HG02588 (cell line): ENCODE data around the gene MAPK11.

ENCODE experiments used
- ATAC-seq: cut with Tn5 transposase; IDR thresholded peaks from one replicate; pipeline ENCODE4 v1.9.1; 2021; ENCODE audit warnings: mild to moderate bottlenecking, moderate library complexity; ENCODE audit not compliant: unreplicated experiment

Gene MAPK11

DNA sequence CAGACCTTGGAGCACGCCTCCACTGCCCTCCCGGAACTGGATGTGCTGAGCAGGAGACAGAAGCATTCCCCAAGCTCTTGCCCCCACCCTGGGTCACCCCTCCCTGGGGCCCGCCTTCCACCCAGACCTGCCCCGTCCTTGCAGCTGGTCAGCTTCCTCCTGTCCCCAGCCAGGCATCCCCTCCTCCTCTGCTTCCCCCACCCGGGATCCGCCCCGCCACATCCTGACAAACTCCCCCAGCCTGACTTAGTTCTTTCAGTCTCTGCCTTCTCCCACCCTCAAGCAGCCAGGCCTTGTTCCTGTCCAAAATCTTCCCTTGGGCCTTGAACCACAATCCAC is 38.4 kb upstream of the MAPK11 start:
- no peak for ATAC-seq

DNA sequence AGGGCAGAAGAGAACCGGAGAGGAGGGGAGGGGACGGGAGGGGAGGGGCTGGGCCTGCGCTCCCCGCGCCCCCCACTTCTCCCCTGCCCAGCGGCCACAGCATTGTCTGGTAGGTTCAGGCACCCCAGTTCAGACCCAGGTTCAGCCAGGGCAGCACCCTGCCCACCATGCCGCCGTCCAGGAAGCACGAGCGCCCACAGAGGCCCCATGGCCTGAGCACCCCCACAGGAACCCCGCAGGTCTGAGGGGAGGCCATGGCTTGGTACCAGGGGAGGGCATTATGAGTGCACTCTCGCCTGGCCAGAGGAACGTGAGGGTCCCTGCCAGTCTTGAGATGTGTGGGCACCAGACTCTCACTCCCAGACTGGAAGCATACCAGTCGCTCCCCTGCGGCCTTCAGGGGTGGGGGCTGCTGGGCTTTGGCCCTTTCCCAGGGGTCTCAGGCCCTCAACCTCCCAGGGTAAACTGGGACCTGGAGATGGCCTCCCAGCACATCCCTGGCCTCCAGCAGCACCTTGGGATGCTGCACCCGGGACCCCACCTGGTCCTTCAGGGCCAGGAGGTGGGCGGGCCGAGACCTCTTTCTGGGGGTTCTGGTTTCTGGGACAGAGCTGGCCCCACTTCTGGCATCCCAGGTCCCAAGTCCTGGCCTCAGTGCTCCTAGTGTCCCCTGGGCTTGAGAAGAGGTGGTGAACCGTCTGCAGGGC is 37.9 kb upstream of the MAPK11 start:
- no peak for ATAC-seq

DNA sequence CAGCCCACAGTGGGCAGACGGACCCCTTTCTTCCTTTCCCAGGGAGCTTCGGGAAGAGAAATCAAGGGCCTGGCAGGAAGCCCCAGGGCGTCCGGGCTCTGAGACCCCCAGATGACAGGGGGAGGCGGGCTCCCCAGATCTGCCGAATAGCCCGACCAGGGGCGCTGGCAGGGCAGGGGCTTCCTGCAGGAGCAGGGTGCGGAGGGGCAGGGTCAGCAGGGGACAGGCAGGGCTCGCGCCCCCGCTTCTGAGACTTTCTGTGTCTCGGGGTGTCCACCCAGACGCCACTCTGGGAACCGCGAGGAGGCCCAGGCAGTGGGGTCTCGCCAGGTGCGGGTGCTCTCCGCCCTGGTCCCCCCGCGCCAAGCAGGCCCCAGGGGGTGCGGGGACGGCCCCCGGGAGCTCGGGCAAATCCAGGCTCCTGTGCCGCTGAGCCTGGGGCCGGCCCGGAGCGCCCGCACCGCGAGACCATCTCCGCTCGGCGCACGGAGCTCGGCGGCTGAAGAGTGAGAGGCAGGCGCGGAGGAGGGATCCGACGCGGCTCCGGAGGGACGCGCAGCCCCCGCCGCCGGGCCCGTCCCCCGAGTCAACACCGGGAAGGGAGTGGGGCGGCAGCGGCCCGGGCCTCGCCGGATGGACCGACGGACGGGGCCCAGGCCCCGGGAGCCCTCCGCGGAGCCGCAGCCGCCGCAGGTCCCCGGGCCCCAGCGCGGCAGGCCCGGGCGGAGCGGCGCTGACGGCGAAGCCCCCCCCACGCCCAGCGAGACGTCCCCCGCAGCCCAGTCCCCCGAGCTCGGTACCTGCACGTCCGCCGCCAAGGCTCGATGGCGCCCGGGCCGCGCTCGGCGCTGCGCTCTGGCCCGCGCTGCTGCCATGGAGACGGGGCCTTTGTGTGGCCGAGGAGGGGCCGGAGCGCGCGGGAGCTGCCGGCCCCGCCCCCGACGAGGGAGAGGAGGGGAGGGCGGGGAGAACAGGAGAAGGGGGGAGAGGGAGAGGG is 36.9 kb upstream of the MAPK11 start, which contains the start of gene PLXNB2:
Gene PLXNB2 (minus strand): TSS at position 894 of the 997 bp plus-strand sequence. CDS start 17,062 bp downstream, outside the sequence.
- no peak for ATAC-seq

DNA sequence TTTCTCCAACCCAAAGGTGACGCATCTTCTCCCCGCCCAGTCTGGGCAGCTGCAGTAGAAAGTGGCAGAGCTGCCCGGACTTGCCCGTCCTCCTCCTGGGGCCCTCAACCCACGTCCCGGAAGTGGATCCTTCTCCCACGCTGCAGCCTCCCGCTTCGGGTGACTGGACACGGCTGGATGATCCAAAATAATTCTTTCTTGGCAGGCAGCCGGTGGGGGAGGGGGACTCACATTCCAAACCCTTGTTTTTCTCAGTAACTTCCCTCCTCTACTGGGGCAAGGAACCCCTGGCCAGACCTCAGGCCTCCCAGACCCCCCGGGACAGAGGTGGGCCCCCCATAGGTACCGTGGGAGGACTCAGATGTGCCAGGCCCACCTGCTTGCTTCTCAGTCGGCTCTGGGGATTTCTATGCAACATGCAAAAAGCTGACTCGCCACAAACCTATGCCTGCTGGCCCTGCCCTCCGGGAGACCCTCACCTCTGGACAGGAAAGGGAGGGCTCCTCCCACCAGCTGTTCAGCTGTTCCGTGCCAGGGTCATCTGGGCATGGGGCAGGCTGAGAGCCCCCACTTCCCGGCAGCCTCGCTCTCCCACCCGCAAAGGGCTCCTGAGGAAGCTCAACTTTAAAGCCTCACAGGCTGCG is 35.9 kb upstream of the MAPK11 start:
- ATAC-seq = peak; percentile 43

DNA sequence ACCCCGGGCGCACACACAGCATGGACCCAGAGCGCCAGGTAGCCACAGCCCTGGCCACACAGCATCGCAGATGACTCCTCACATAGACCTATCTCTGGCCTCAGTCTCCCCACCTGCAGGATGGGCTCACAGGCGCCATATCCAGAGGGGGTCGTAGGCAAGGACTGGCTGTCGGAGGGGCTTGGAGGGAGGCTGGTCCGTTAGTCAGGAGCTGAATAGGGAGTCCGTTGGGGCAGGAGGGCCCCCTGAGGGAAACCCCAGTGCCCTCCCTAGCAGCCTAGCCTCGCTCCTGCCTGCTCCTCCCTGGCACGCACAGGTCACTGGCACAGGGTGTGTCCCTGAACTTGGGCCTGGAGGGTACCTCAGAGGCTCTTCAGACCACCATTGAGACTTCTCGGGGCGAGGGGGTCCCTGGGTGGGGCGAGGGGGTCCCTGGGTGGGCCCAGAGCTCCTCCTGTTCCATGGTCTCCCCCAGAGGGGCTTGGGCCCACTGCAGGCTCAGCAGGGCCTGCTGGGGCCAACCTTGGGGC is 35.3 kb upstream of the MAPK11 start:
- peak; percentile 3 for ATAC-seq

DNA sequence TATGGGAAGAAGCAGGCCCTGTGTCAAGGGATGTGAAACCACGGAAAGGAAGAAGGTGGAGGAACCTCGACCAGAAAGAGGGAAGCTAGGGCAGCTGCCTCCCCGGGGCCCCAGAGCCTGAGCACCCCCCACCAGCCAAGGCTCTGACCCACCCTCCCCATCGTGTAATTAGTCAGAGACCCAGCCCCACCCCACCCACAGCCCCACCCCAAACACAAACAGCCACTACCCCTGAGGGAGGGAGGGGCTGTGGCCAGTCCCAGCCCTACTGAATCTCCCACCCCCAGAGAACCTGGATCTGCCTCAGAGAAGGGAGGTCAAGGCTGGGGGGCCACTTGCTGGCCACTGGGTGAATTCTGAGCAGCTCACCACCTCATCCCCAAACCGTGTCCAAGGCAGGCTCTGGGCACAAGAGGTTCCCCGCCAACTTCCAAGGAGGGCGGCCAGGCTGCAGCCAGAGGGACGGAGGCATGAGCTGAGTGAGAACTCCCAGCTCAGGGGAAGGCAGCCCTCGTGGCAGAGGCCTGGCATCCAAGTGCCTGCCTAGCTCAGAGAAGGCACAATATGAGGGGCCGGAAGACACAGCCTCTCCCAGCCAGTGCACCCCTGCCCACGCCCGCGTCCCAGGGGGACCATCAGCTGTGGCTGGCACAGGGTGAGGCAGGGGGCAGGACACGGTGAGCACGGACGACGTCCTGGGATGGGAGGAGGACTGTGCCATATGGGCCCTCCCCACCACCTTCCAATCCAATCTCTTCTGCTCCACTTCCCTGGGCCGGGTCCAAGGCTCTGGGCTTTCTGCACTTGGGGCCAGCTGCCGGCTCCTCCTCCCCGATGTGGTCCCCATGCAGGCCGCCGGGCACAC is 34.6 kb upstream of the MAPK11 start:
- no peak for ATAC-seq

DNA sequence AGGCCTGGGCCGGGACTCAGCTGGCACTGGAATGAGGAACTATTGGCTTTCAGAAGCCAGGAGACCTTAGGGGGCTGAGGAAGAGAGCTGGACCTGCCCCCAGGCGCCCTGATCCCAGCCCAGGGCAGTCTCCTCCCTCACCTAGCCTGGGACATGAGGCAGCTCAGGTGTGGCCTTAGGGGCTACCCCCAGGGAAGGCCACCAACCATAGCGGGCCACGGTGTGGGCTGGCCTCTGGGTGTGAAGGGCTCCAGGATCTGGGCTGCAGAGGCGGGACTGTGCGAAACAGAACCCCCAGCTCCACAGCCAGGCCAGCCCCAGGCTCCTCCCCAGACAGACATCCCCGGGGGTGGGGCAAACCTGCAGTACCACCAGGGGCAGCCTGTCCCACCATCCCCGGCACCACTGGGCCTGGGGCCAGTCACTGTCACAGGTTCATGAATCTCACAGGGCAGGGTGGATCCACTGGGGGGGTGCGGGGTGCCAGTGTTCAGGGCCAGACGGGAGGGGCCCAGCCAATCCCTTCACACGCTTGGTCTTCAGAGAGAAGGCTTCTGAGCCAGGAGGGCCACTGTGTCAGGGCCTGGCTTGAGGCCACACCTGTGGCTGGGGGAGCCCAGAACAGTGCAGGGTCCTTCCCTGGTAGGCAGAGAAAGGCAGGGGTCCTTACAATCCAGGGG is 33.8 kb upstream of the MAPK11 start:
- no peak for ATAC-seq

DNA sequence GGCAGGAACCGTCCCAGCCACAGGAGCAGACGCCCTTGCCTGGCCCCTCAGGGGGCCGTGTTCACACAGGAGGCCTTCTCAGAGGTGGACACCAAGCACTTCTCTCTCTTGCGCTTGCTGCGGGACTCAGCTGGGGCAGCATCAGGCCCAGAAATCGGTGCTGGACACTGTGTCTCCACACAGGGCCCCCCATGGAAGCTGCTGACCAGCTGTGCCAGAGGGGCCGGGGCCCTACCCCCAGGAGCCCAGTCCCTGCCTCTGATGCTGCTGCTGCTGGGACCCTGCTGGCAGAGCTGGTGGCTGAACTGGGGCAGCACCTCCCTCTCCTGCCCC is 33.3 kb upstream of the MAPK11 start:
- no peak for ATAC-seq

DNA sequence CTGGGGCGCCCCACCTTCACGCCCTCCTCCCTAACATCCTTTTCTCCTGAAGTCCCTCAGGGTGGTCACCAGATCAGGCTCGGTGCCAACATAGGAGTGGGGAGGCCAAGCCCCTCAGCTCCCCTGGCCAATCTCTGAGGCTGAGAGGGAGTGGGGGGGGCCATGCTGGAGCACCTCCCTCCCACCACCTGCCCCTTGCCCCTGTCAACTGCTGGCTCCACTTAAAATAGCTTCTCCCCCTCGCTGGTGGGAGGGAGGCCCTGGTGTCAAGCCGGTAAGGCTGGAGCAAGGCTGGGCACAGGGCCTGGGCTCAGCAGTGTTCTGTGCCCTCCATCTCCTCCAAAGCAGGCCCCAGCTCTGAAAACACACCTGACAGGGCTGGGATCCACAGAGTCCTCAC is 32.4 kb upstream of the MAPK11 start:
- no peak for ATAC-seq

DNA sequence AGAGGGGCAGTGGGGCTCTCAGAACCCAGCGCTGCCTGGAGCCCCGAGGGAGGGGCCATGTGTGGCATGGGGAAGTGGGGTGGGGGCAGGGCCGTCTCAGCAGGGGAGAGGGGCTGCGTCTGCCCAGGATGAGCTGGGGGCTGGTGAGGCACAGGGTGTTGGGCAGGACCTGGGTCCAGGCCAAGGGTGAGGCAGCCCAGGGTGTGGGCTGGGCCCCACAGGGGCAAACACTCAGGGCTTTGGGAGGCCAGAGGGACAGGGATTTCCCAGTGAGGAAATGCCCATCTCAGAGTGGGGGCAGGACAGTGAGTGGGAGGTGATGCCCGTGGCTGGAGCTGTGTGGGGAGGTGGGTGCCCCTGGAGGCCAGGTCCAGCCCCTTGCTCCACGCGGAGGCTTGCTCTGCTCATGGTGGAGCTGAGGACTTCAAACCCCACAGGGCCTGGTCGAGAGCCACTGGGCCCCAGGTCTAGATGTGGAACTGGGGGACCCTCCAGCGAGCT is 31.9 kb upstream of the MAPK11 start:
- no peak for ATAC-seq

DNA sequence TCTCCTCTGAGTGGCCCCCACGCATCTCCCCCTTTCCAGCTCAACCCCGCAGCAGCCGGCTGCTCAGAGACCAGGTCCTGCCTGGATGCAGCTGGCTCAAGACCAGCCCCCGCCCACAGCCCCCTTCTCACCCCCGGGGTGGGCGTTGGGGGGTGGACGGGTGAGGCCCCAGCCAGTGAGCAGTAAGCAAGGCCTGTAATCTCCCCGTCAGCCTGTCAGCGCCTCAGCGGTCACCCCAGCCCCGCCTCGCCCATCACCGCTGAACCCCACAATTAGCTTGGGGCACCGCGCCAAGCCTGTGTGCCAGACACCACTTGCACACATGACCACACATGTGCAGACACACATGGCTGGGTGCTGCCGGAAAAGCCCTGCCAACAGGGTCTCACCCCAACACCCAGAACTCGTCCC is 31.4 kb upstream of the MAPK11 start:
- no peak for ATAC-seq

DNA sequence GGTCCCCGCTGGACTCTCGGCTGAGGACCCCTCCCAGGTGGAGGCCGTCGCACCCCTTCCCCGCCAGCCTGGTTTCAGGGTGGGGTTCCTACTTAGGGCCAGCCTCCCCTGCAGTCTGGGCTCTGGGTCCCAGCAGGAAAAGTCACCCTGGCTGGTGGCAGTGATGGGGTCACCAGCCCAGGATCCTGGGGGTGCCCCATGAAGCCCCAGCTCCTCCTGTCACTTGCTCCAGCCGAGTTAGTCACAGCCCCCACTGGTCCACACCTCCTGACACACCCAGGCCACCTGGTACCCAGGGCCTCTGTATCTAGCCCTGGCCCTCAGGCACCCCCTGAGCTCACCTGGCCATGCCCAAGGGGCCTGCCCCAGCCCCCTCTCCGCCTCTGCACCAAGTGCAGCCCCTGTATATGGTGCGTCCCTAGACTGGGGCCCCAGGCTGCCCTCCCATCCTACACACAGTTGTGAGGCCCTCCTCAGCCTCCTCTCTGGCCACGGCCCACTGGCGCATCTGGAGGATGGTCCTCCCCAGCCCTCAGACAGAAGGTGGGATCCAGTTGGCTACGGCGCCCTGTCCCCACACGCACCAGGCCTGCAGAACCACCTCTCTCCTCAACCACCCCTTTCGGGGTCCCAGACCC is 30.6 kb upstream of the MAPK11 start:
- ATAC-seq = no peak

DNA sequence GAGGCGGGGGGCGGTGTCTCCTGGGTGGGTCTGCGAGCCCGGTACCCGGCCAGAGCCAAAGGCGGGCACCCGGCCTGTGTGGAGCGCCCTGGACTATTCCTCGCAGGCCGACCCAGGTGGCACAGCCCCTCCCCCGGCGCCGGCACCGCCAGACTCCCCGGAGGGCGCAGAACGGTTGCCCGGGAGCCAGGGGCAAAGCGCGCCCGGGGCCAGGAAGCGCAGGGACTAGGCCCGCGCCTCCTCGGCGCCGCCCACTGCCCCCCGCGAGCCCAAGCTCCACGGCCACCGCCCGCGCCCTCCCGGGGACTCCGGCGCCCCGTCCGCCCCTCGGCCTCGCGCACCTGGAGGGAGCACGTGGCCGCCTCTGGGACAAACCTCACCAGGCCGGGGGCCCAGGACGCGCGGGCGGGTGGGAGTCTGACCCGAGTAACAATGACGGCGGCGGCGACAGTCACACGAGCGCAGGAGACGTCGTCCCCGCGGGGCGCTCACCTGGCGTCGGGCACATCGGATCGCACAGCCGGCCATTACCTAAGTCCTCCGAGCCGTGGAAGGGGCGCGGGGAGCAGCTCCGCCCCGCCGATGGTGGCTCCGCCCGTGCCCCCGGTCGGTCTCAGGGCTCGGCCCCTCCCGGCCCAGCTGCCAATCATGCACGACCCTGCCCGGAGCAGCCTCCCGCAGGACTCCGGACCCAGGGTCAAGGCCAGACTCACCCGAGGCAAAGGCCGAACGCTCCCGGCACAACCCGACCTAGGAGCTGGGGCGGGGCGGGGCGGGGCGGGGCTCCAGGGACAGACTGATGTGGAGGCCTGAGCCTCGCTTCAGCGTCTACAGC is 29.8 kb upstream of the MAPK11 start:
- no peak for ATAC-seq

DNA sequence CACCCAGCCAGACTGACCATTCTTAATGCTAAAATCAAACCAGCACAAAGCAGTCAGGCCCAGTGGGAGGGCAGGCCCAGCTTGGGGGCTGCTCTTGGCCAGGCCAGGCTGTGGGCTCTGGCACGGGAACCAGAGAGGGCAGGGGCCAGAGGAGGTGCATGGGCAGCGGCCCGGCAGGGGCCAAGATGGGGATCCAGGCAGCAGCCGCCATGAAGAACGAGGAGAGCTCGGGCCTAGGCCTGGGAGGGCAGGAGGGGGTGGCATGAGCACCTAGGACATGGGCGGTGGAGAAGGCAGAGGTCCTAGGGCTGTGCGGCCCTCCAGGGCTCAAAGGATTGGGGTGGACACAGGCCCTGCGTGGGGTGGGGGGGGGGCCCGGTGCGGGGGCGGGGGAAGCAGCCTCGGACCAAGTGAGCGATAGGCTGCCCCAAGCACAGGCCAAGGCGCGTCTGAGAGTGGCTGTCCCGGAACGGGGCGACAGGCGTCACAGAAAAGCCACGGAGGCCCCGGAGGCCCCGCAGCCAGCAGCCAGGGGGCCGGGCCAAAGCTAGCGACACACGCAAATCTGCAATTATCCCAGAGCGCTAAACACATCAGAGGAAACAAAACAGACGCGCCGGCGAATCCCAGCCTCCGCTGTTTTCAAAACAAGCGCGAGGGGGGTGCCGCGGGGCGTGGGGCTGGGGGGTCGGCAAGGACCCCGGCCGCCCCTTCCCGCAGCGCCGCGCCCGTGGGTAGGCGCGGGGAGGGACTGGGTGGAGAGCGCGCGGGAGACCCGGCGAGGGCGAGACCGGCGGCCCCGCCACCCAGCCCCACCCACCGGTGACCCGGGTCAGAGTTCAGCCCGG is 29.0 kb upstream of the MAPK11 start:
- no peak for ATAC-seq

DNA sequence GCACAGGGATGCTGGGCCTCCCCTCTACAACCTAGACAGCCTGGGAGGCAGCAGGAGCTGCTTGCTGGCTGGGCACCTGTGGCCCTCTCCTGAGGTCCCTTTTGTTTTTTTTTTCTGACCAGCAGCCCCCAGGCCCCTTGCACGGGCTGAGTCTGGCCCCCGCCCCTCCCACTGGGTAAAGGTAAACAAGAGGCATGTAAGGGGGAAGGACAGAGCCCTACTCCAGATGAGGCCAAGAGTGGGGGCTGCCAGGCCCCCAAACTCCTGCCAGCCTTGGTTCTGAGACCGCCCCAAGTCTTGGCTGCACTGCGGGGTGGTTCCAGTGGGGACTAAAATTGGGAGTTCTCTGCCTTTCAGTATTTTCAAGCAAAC is 28.1 kb upstream of the MAPK11 start:
- ATAC-seq = no peak

DNA sequence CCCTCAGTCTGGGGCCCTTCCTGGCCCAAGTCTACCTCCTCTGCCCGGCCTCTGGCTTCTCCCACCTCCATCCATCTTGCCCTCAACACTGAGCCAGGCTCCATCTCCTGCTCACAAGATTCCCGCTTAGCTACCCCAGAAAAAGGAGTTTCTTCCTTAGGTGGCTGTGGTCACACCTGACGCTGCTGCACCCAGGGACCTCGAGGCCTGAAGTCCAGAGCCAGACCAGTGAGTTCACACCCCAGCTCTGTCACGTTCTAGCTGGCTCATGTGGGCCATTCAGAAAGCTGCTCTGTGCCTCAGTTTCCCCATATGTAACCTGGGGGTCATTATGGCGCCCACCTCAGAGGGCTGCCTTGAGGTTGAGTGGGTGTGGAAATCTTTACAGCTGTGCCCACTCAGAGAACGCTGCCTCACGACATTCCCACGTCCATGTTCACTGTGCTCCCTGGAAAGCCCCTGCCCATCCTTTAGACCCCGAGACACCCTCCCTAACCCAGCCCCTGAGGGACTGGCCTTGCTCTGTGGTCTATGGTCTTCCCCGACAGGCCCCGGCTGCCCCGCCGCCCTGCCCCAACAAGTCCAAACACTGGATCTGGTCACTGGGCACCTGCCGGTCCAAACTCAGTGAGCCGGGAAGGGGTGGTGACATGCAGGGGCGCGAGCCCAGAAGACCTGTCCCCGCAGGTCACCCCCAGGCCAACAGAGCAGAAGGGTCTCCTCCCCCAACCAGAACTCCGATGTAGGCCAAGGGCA is 27.5 kb upstream of the MAPK11 start:
- ATAC-seq = no peak
